Upper lobe of left lung (tissue), 4 donors: ENCODE results near the gene MR1.

Experiments
- CTCF ChIP-seq, 6 experiments: fragments of 450-650 bp in 4 of 6; fragments of 200-600 bp in 2 of 6; sonication (generic) in 2 of 6; IDR thresholded peaks; one replicate each; pipeline ENCODE4 v1.5.1; 2016 to 2019; ENCODE audit warnings: antibody characterized with exemption in 6 of 6
- POLR2AphosphoS5 ChIP-seq, 2 donors: sonication (generic); formaldehyde crosslinking; IDR thresholded peaks; one replicate each; pipeline ENCODE4 v1.5.1; 2017; ENCODE audit warnings: antibody characterized with exemption in 2 of 2

- TF ChIP-seq POLR2AphosphoS5 (IDR thresholded peaks at IDR 0.05): no peak
- TF ChIP-seq CTCF (IDR thresholded peaks at IDR 0.05): no peak
Measured at GRCh38 chr1:181106022-181106312, 72.2 kb downstream of the MR1 start.
